Endothelial cell of umbilical vein (primary cell): ENCODE data around the gene WAS. TPM values are rescaled to one million over a fixed set of nuclear protein-coding genes. Genes with fewer than 3 reads are reported as not detected.
"Not testable (repeated sequence)": the region's sequence is repeated elsewhere in the genome, so short reads cannot be mapped to it uniquely, and the experiment has no call there.

ENCODE experiments used
- BruUV-seq: library from RNA; stranded (reverse); fragments of 400-500 nt; replicated peaks from 2 replicates; lab custom pipeline; 2021; lab: Mats Ljungman, UMichigan
- CTCF ChIA-PET: fragments of 300-600, 350-600 bp; sonication (Branson Sonifier 250); formaldehyde crosslinking; loops from one replicate; lab custom pipeline; 2021; ENCODE audit warnings: antibody characterized with exemption, inconsistent platforms; lab: Charles Lee
- POLR2A ChIA-PET: fragments of 300-600, 350-600 bp; sonication (Branson Sonifier 250); formaldehyde crosslinking; loops from one replicate; lab custom pipeline; 2021; ENCODE audit warnings: antibody characterized with exemption, inconsistent platforms; lab: Charles Lee
- DNase-seq: peaks from one replicate; pipeline ENCODE4 v3.0.0-alpha.2; 2011; ENCODE audit warnings: low read depth, low spot score
- FAIRE-seq: peaks from 2 replicates; lab custom pipeline; 2011; peaks lifted over from hg19 to GRCh38; lab: Jason Lieb, UNC
- H2AFZ ChIP-seq: 2 replicates; pipeline ENCODE4 v1.6.0; 2012; ENCODE audit warnings: low read depth, low read length, control low read depth, inconsistent platforms
- H3K27ac ChIP-seq: 2 replicates; pipeline ENCODE4 v1.5.1; 2011; ENCODE audit warnings: low read depth, mild to moderate bottlenecking, control low read depth, low read length, moderate library complexity; ENCODE audit not compliant: insufficient read depth
- H3K27me3 ChIP-seq, 2 experiments: 2 replicates each; pipeline versions ENCODE4 v1.6.0 to v1.6.1; 2011; ENCODE audit warnings: low read length in 2 of 2, mixed read lengths in 1 of 2; ENCODE audit not compliant: control insufficient read depth in 2 of 2, insufficient read depth in 2 of 2
- H3K36me3 ChIP-seq, 2 experiments: 2 replicates in 1 of 2; 3 replicates in 1 of 2; pipeline ENCODE4 v1.5.1; 2011; ENCODE audit warnings: low read length in 2 of 2, mild to moderate bottlenecking in 1 of 2, moderate library complexity in 1 of 2; ENCODE audit not compliant: control insufficient read depth in 2 of 2, insufficient read depth in 2 of 2; ENCODE audit errors: extremely low read depth in 1 of 2
- H3K4me1 ChIP-seq: 3 replicates; pipeline ENCODE4 v1.5.1; 2011; ENCODE audit warnings: mild to moderate bottlenecking, low read length; ENCODE audit not compliant: control insufficient read depth, insufficient read depth; ENCODE audit errors: extremely low read depth
- H3K4me2 ChIP-seq: 2 replicates; pipeline ENCODE4 v1.6.1; 2011; ENCODE audit warnings: low read length, control low read depth, mixed read lengths; ENCODE audit not compliant: insufficient read depth
- H3K4me3 ChIP-seq, 3 experiments: fragments of 200-600 bp in 1 of 3; sonication (generic), shearing (Covaris generic) in 1 of 3; replicated peaks in 1 of 3; 2 replicates each; pipeline ENCODE4 v1.5.1; 2011 to 2016; ENCODE audit warnings: control low read depth in 3 of 3, low read length in 3 of 3, mild to moderate bottlenecking in 2 of 3, inconsistent platforms in 1 of 3, low read depth in 1 of 3, moderate library complexity in 1 of 3; ENCODE audit not compliant: insufficient read depth in 1 of 3
- H3K79me2 ChIP-seq: 2 replicates; pipeline ENCODE4 v1.6.0; 2012; ENCODE audit warnings: low read length, inconsistent platforms; ENCODE audit not compliant: control insufficient read depth, insufficient read depth
- H3K9ac ChIP-seq: replicated peaks from 2 replicates; pipeline ENCODE3; 2011; ENCODE audit warnings: low read length, control low read depth; ENCODE audit not compliant: insufficient read depth; ENCODE audit errors: extremely low read depth
- H3K9me1 ChIP-seq: replicated peaks from 3 replicates; pipeline ENCODE4 v1.6.0; 2011; ENCODE audit warnings: mild to moderate bottlenecking, low read length; ENCODE audit not compliant: control insufficient read depth, insufficient read depth; ENCODE audit errors: extremely low read depth
- H3K9me3 ChIP-seq: replicated peaks from 2 replicates; pipeline ENCODE4 v1.5.1; 2012; ENCODE audit warnings: low read length, inconsistent platforms; ENCODE audit not compliant: control insufficient read depth, insufficient read depth
- H4K20me1 ChIP-seq: replicated peaks from 2 replicates; pipeline ENCODE3; 2011; ENCODE audit warnings: mild to moderate bottlenecking, low read length; ENCODE audit not compliant: control insufficient read depth, insufficient read depth; ENCODE audit errors: extremely low read depth
- EZH2 ChIP-seq: IDR thresholded peaks from 2 replicates; pipeline ENCODE4 v1.6.1; 2012; ENCODE audit warnings: borderline replicate concordance, low read depth, mild to moderate bottlenecking, moderate library complexity, low read length, inconsistent platforms; ENCODE audit not compliant: severe bottlenecking
- FOS ChIP-seq: IDR thresholded peaks from 2 replicates; pipeline ENCODE4 v1.6.1; 2011; ENCODE audit warnings: mild to moderate bottlenecking, low read length, moderate library complexity, borderline replicate concordance; ENCODE audit not compliant: insufficient read depth
- GATA2 ChIP-seq: IDR thresholded peaks from 2 replicates; pipeline ENCODE4 v1.7.0; 2011; ENCODE audit warnings: low read depth, mild to moderate bottlenecking, moderate library complexity, mixed read lengths, low read length; ENCODE audit not compliant: insufficient read length, insufficient read depth
- JUN ChIP-seq: IDR thresholded peaks from 2 replicates; pipeline ENCODE4 v1.6.1; 2011; ENCODE audit warnings: borderline replicate concordance, low read depth; ENCODE audit not compliant: insufficient read length, insufficient read depth
- MAX ChIP-seq: IDR thresholded peaks from 2 replicates; pipeline ENCODE4 v1.6.1; 2011; ENCODE audit not compliant: insufficient read depth, insufficient read length
- MYC ChIP-seq: IDR thresholded peaks from one replicate; pipeline ENCODE4 v1.6.1; 2011; ENCODE audit warnings: mild to moderate bottlenecking, low read depth, low read length
- POLR2A ChIP-seq: IDR thresholded peaks from 2 replicates; pipeline ENCODE4 v1.6.1; 2012; ENCODE audit warnings: low read depth, mild to moderate bottlenecking, control low read depth, low read length
- POLR2AphosphoS5 ChIP-seq: IDR thresholded peaks from 2 replicates; pipeline ENCODE4 v1.6.1; 2012; ENCODE audit warnings: low read depth, mild to moderate bottlenecking, control low read depth, low read length, moderate library complexity; ENCODE audit not compliant: insufficient read depth
- dilution Hi-C: fragments of 300-500 bp; cut with MboI; formaldehyde crosslinking; loops from one replicate; pipeline ENCODE4 v1.15.0; 2019; ENCODE audit warnings: low sequenced_read_pairs; ENCODE audit not compliant: extremely low pct_ligation_motif_present
- intact Hi-C: fragments of 100-400 bp; cut with micrococcal nuclease; formaldehyde crosslinking; loops from one replicate; pipeline ENCODE4 v1.10.0; 2022
- polyA plus RNA-seq, 4 experiments: library from polyadenylated mRNA; depleted of rRNA in 3 of 4; stranded (reverse) in 3 of 4; unstranded in 1 of 4; fragments of >200 nt; gene quantifications; 2 replicates each; pipeline versions ENCODE4 v1.2.1 to v1.2.3, GENCODE V29; 2011 to 2012; ENCODE audit warnings: missing spikeins in 1 of 4
- total RNA-seq: library from RNA; stranded (reverse); gene quantifications from 2 replicates; pipeline ENCODE4 v1.2.3, GENCODE V29; 2021
- TF ChIP-seq, protein P1 (sequence below), 2 donors: IDR thresholded peaks; 1 replicate in 1 of 2; 2 replicates in 1 of 2; pipeline ENCODE4 v1.5.1; 2011; ENCODE audit warnings: low read length in 2 of 2, mild to moderate bottlenecking in 2 of 2, moderate library complexity in 2 of 2, control low read depth in 1 of 2, inconsistent platforms in 1 of 2, low read depth in 1 of 2; ENCODE audit not compliant: insufficient read depth in 1 of 2; ENCODE audit errors: extremely low read depth in 1 of 2

The WAS gene
- total and polyA plus RNA-seq, 2 donors (not counting 3 experiments of a cell fraction or from before 2014, with no cell fraction given): 0.73 TPM; not detected in 1

DNA sequence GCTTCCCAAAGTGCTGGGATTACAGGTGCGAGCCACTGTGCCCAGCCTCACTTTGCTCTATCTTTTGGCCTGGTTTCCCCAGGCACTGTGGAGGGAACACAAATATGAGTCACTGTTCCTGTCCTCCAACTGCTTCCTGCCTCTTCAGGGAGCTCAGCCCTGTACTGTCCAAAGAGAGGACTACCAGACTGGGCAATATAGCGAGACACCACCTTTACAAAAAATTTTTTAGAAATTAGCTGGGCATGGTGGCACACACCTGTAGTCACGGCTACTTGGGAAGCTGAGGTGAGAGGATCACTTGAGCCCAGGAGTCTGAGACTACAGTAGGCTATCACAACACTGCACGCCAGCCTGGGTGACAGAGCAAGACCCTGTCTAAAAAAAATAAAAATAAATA is 16.9 kb upstream of the WAS start:
- Histone ChIP-seq H3K79me2 (no peaks in the 10 kb centered on the region), H3K36me3 (no peaks in the 10 kb centered on the region), H3K4me3 (no peak overlapping the region), H3K27me3 (no peaks in the 10 kb centered on the region), H3K9me3 (no peaks in the 10 kb centered on the region), H3K9me1 (no peaks in the 10 kb centered on the region), H3K4me2 (no peak overlapping the region), H3K27ac (no peak overlapping the region), H3K4me1 (no peaks in the 10 kb centered on the region), H2AFZ (no peak overlapping the region), H3K9ac (no peak overlapping the region), H4K20me1 (no peaks in the 10 kb centered on the region)
- TF ChIP-seq MYC: no peak
- peak; percentile 26 for FAIRE-seq
- no peak for DNase-seq
- intact Hi-C loops: no loop called here
- CTCF ChIA-PET: no interaction called here
- no TSS peak for BruUV-seq
- POLR2A ChIA-PET: no interaction called here
- dilution Hi-C loops: no loop called here

DNA sequence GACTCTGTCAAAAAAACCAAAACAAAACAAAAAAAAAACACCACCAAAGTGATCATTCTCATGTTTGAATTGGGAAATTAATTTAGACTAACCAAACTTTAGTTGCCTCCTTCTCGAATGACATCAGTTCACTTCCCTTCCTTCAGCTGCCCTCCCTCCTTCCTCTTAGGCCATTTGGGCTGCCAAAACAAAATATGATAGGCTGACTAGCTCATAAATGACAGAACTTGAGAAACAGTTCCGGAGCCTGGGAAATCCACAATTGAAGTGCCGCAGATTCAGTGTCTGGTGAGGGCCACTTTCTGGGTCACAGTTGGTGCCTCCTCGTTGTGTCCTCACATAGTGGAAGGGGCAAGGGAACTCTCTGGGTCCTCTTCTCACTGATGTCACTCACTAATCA is 16.1 kb upstream of the WAS start:
- intact Hi-C loops: no loop called here

DNA sequence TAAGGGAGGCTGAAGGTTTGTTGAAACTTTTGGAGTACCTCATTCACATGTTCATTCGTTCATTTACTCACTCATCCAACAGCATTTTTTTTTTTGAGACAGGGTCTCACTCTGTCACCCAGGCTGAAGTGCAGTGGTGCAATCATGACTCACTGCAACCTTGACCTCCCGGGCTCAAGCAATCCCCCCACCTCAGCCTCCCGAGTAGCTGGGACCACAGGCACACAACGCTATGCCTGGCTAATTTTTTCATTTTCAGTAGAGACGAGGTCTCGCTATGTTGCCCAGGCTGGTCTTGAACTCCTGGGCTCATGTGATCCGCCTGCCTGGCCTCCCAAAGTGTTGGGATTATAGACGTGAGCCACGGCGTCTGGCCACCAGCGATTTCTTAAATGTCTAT is 15.4 kb upstream of the WAS start:
- DNase-seq, H2AFZ ChIP-seq, H3K79me2 ChIP-seq, H3K4me3 ChIP-seq, H3K27ac ChIP-seq, H3K9ac ChIP-seq, POLR2A ChIA-PET, H4K20me1 ChIP-seq, FAIRE-seq, CTCF ChIA-PET, H3K9me1 ChIP-seq, H3K4me2 ChIP-seq, H3K9me3 ChIP-seq, H3K4me1 ChIP-seq, H3K27me3 ChIP-seq, dilution Hi-C loops, H3K36me3 ChIP-seq, BruUV-seq, intact Hi-C loops: not testable (repeated sequence)

More for the DNA sequence above, 16.1 kb upstream of the WAS start:
- Histone ChIP-seq H2AFZ (no peak overlapping the region), H3K27ac (no peak overlapping the region), H3K27me3 (no peaks in the 10 kb centered on the region), H3K9ac (no peak overlapping the region), H3K9me3 (no peaks in the 10 kb centered on the region), H3K4me1 (no peaks in the 10 kb centered on the region), H4K20me1 (no peaks in the 10 kb centered on the region), H3K79me2 (no peaks in the 10 kb centered on the region), H3K4me3 (no peak overlapping the region), H3K36me3 (no peaks in the 10 kb centered on the region), H3K4me2 (no peak overlapping the region), H3K9me1 (no peaks in the 10 kb centered on the region)
- dilution Hi-C loops: no loop called here
- FAIRE-seq: no peak
- BruUV-seq: no TSS peak
- ChIA-PET CTCF (no interaction called here), POLR2A (no interaction called here)
- TF ChIP-seq POLR2A (no peak), MAX (no peak), EZH2 (no peak), POLR2AphosphoS5 (no peak), FOS (no peak), MYC (no peak), GATA2 (no peak), JUN (no peak)
- TF ChIP-seq, protein P1, sequence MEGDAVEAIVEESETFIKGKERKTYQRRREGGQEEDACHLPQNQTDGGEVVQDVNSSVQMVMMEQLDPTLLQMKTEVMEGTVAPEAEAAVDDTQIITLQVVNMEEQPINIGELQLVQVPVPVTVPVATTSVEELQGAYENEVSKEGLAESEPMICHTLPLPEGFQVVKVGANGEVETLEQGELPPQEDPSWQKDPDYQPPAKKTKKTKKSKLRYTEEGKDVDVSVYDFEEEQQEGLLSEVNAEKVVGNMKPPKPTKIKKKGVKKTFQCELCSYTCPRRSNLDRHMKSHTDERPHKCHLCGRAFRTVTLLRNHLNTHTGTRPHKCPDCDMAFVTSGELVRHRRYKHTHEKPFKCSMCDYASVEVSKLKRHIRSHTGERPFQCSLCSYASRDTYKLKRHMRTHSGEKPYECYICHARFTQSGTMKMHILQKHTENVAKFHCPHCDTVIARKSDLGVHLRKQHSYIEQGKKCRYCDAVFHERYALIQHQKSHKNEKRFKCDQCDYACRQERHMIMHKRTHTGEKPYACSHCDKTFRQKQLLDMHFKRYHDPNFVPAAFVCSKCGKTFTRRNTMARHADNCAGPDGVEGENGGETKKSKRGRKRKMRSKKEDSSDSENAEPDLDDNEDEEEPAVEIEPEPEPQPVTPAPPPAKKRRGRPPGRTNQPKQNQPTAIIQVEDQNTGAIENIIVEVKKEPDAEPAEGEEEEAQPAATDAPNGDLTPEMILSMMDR (IDR thresholded peaks at IDR 0.05; ENCODE audit: extremely low read depth in 1 of 2, insufficient read depth in 1 of 2, low read depth in 1 of 2, low read length in 2 of 2): no peak
- DNase-seq: no peak
